Kidney epithelial cell (primary cell): ENCODE results near the gene PTPRZ1. TPM values are rescaled to one million over a fixed set of nuclear protein-coding genes. Genes with fewer than 3 reads are reported as not detected.

Experiments used
- DNase-seq: peaks from one replicate; pipeline ENCODE4 v3.0.0-alpha.2; 2010; ENCODE audit warnings: low read depth
- H3K27me3 ChIP-seq: 2 replicates; pipeline ENCODE4 v1.6.0; 2011; ENCODE audit warnings: low read length; ENCODE audit not compliant: control insufficient read depth, insufficient read depth
- H3K36me3 ChIP-seq: 2 replicates; pipeline ENCODE4 v1.5.1; 2011; ENCODE audit warnings: low read length; ENCODE audit not compliant: control insufficient read depth, insufficient read depth
- H3K4me3 ChIP-seq: 2 replicates; pipeline ENCODE4 v1.5.1; 2011; ENCODE audit warnings: low read depth, mild to moderate bottlenecking, control low read depth, low read length
- total RNA-seq: library from RNA; depleted of rRNA; stranded (reverse); fragments of >200 nt; gene quantifications from 2 replicates; pipeline ENCODE4 v1.2.3, GENCODE V29; 2015
- TF ChIP-seq, protein P1 (sequence below): IDR thresholded peaks from 2 replicates; pipeline ENCODE4 v1.5.1; 2011; ENCODE audit warnings: mild to moderate bottlenecking, moderate library complexity, low read length, control low read depth, inconsistent platforms; ENCODE audit not compliant: insufficient read depth, poor library complexity, severe bottlenecking

Gene PTPRZ1
- total RNA-seq, 1 donor from 2014 or later = 0.04 TPM

- Histone ChIP-seq H3K27me3 (no peaks in the 10 kb centered on the region), H3K4me3 (no peak overlapping the region), H3K36me3 (no peaks in the 10 kb centered on the region)
- DNase-seq = peak; percentile 45
- TF ChIP-seq, protein P1, sequence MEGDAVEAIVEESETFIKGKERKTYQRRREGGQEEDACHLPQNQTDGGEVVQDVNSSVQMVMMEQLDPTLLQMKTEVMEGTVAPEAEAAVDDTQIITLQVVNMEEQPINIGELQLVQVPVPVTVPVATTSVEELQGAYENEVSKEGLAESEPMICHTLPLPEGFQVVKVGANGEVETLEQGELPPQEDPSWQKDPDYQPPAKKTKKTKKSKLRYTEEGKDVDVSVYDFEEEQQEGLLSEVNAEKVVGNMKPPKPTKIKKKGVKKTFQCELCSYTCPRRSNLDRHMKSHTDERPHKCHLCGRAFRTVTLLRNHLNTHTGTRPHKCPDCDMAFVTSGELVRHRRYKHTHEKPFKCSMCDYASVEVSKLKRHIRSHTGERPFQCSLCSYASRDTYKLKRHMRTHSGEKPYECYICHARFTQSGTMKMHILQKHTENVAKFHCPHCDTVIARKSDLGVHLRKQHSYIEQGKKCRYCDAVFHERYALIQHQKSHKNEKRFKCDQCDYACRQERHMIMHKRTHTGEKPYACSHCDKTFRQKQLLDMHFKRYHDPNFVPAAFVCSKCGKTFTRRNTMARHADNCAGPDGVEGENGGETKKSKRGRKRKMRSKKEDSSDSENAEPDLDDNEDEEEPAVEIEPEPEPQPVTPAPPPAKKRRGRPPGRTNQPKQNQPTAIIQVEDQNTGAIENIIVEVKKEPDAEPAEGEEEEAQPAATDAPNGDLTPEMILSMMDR = peak; percentile 89
Observed at GRCh38 chr7:122092964-122093797, 220.2 kb downstream of the PTPRZ1 start.

DNA sequence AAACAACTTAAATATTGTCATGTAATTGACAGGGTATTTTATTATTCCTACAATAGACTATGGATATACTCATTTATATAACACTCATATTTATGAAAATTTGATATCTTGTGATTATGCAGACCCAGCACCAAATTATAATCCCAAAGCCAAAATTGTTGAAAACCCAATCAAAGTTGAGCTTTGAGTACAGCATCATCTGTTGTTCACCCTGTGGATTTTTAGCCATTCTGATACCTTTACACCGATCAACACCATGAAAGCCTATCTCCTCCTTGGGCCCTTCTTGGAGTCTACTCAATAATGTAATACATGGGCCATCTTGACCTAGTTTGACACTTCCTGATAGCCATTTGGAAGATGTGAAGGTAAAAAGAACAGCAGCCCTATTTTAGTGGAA, 221.6 kb downstream of the PTPRZ1 start:
- TF ChIP-seq, protein P1 = no peak
- no peak for DNase-seq
- H3K27me3 ChIP-seq = no peaks in the 10 kb centered on the region
- no peaks in the 10 kb centered on the region for H3K36me3 ChIP-seq
- no peak overlapping the region for H3K4me3 ChIP-seq

DNA sequence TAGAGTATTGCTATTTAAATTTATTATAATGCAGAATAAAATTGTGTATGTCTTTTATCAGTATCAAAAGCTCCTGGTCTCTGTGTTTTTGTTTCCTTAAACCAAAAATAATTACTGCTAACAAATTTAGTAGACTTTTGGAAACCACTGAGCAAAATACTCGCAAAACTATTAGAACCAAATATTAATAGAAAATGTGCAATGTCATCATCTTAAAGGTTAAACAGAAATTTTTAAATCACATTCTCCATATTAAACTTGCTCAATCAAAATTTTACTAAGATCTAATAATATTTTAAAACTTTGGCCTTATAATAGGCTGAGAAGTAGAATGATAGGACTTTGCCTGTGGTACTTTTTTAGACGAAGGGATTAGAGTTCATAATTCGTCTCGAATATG, 222.7 kb downstream of the PTPRZ1 start:
- Histone ChIP-seq H3K4me3 (no peak overlapping the region), H3K36me3 (no peaks in the 10 kb centered on the region), H3K27me3 (no peaks in the 10 kb centered on the region)
- no peak for DNase-seq
- TF ChIP-seq, protein P1 = no peak

- Histone ChIP-seq H3K4me3 (no peak overlapping the region), H3K36me3 (no peaks in the 10 kb centered on the region), H3K27me3 (no peaks in the 10 kb centered on the region)
- TF ChIP-seq, protein P1 = no peak
- DNase-seq = no peak
Observed at GRCh38 chr7:122100021-122100420, 227.1 kb downstream of the PTPRZ1 start.

GRCh38 chr7:122103064-122103463, 230.1 kb downstream of the PTPRZ1 start:
- H3K27me3 ChIP-seq = no peaks in the 10 kb centered on the region

More at GRCh38 chr7:122103064-122103463, 230.1 kb downstream of the PTPRZ1 start:
- TF ChIP-seq, protein P1 = no peak
- no peak overlapping the region for H3K4me3 ChIP-seq
- H3K36me3 ChIP-seq = no peaks in the 10 kb centered on the region
- DNase-seq = no peak
